GM23248 (cell line): ENCODE measurements around the gene AP3B1. TPM values are rescaled to one million over a fixed set of nuclear protein-coding genes. Genes with fewer than 3 reads are reported as not detected.

Experiments used
- DNase-seq: peaks from one replicate; pipeline ENCODE4 v3.0.0-alpha.2; 2015
- H2AFZ ChIP-seq: fragments of 200-600 bp; sonication (generic); 2 replicates; pipeline ENCODE4 v1.6.1; 2016; ENCODE audit warnings: antibody characterized with exemption
- H3F3A ChIP-seq: fragments of 200-600 bp; sonication (generic); 2 replicates; pipeline ENCODE4 v1.6.1; 2016; ENCODE audit warnings: mild to moderate bottlenecking, antibody characterized with exemption, mixed run types; ENCODE audit not compliant: insufficient read depth
- H3K27ac ChIP-seq: fragments of 200-600 bp; sonication (generic); 2 replicates; pipeline ENCODE4 v1.5.1; 2016; ENCODE audit warnings: mild to moderate bottlenecking
- H3K27me3 ChIP-seq: fragments of 200-600 bp; sonication (generic); replicated peaks from 2 replicates; pipeline ENCODE4 v1.6.1; 2016; ENCODE audit warnings: mild to moderate bottlenecking; ENCODE audit not compliant: insufficient read depth
- H3K36me3 ChIP-seq: fragments of 200-600 bp; sonication (generic); 2 replicates; pipeline ENCODE4 v1.6.1; 2016; ENCODE audit warnings: low read depth, mild to moderate bottlenecking
- H3K4me1 ChIP-seq: fragments of 200-600 bp; sonication (generic); 2 replicates; pipeline ENCODE4 v1.6.1; 2016; ENCODE audit warnings: mild to moderate bottlenecking; ENCODE audit not compliant: insufficient read depth
- H3K4me2 ChIP-seq: fragments of 200-600 bp; sonication (generic); one replicate; pipeline ENCODE4 v1.6.1; 2016; ENCODE audit warnings: mild to moderate bottlenecking; ENCODE audit not compliant: unreplicated experiment
- H3K4me3 ChIP-seq: fragments of 200-600 bp; sonication (generic); 2 replicates; pipeline ENCODE4 v1.5.1; 2016; ENCODE audit warnings: mild to moderate bottlenecking
- H3K79me2 ChIP-seq: fragments of 200-600 bp; sonication (generic); 2 replicates; pipeline ENCODE4 v1.6.1; 2016; ENCODE audit warnings: mild to moderate bottlenecking; ENCODE audit not compliant: insufficient read depth
- H3K9ac ChIP-seq: fragments of 200-600 bp; sonication (generic); 2 replicates; pipeline ENCODE4 v1.6.1; 2016; ENCODE audit warnings: mild to moderate bottlenecking
- H3K9me2 ChIP-seq: fragments of 200-600 bp; sonication (generic); 2 replicates; pipeline ENCODE4 v1.6.1; 2016; ENCODE audit warnings: mixed run types, mild to moderate bottlenecking, moderate library complexity; ENCODE audit not compliant: insufficient read depth
- H3K9me3 ChIP-seq: fragments of 200-600 bp; sonication (generic); one replicate; pipeline ENCODE4 v1.6.1; 2017; ENCODE audit warnings: low read depth
- H4K20me1 ChIP-seq: fragments of 200-600 bp; sonication (generic); 2 replicates; pipeline ENCODE4 v1.6.0; 2016; ENCODE audit not compliant: insufficient read depth
- EZH2 ChIP-seq: fragments of 200-600 bp; sonication (generic); IDR thresholded peaks from 2 replicates; pipeline ENCODE4 v1.6.1; 2018; ENCODE audit warnings: antibody characterized with exemption, mild to moderate bottlenecking; ENCODE audit not compliant: insufficient read depth, poor library complexity, severe bottlenecking
- EZH2phosphoT487 ChIP-seq: fragments of 200-600 bp; sonication (generic); IDR thresholded peaks from 2 replicates; pipeline ENCODE4 v1.6.1; 2018; ENCODE audit warnings: antibody characterized with exemption, moderate library complexity, mild to moderate bottlenecking, low read depth; ENCODE audit not compliant: insufficient read depth
- WGBS, 2 experiments: methylation state at CpG; one replicate each; pipeline ENCODE4 v1.1.6; 2015 to 2017; ENCODE audit warnings: low lambda C conversion rate in 2 of 2, low coverage in 1 of 2; ENCODE audit errors: missing lambda C conversion rate in 2 of 2; 5-methylcytosine and 5-hydroxymethylcytosine counted together
- in situ Hi-C: fragments of 300-500 bp; cut with MboI; formaldehyde crosslinking; loops from 2 replicates; pipeline ENCODE4 v1.15.0; 2020
- polyA plus RNA-seq: library from polyadenylated mRNA; unstranded; fragments of >200 nt; fragmentation: Nextera tagmentation; extraction: Ambion mirVana; gene quantifications from 2 replicates; pipeline ENCODE4 v1.2.1, GENCODE V29; 2016
- total RNA-seq: library from RNA; depleted of rRNA; stranded (reverse); fragments of >200 nt; shearing (Covaris generic); gene quantifications from 2 replicates; pipeline ENCODE4 v1.2.3, GENCODE V29; 2014

The AP3B1 gene
- total and polyA plus RNA-seq, 2 experiments from 2014 or later, result 40.3 to 49.7 TPM

GRCh38 chr5:78000191-78000590 is 294.3 kb downstream of the AP3B1 start:
- Histone ChIP-seq H3K9me2 (no peaks in the 10 kb centered on the region), H3K9ac (no peak overlapping the region), H3F3A (no peaks in the 10 kb centered on the region), H3K36me3 (0 out of 2 replicates have a peak, but pooled peaks cover 3% of the 10 kb centered on the region), H3K27ac (no peak overlapping the region), H2AFZ (no peak overlapping the region), H3K27me3 (no peaks in the 10 kb centered on the region), H3K79me2 (no peaks in the 10 kb centered on the region), H3K4me3 (no peak overlapping the region), H3K9me3 (no peaks in the 10 kb centered on the region), H3K4me1 (peaks cover 8% of the 10 kb centered on the region), H4K20me1 (no peaks in the 10 kb centered on the region), H3K4me2 (no peak overlapping the region)
- no peak for TF ChIP-seq EZH2
- no peak for TF ChIP-seq EZH2phosphoT487
- DNase-seq, result no peak
- in situ Hi-C loops, result loop anchor here (10.0 kb wide), 1 partner anchor 125 kb away; no protein-coding TSS in a partner anchor
- WGBS, 2 experiments, result 81 to 86% methylated on average over 6 of the region's 6 CpGs

GRCh38 chr5:77999399-77999798 is 295.1 kb downstream of the AP3B1 start:
- H3K4me1 ChIP-seq, result no peaks in the 10 kb centered on the region
- no peak overlapping the region for H3K4me2 ChIP-seq
- H3K79me2 ChIP-seq, result no peaks in the 10 kb centered on the region

GRCh38 chr5:77996943-77997342 is 297.6 kb downstream of the AP3B1 start:
- TF ChIP-seq EZH2phosphoT487, result no peak
- no peak for TF ChIP-seq EZH2

More at GRCh38 chr5:77999399-77999798, 295.1 kb downstream of the AP3B1 start:
- no peak overlapping the region for H3K9ac ChIP-seq
- no peaks in the 10 kb centered on the region for H4K20me1 ChIP-seq
- no peak overlapping the region for H3K4me3 ChIP-seq
- no peak for TF ChIP-seq EZH2
- TF ChIP-seq EZH2phosphoT487, result no peak
- in situ Hi-C loops, result no loop called here
- no peak overlapping the region for H3K27ac ChIP-seq
- H3K36me3 ChIP-seq, result 0 out of 2 replicates have a peak, but pooled peaks cover 3% of the 10 kb centered on the region
- no peaks in the 10 kb centered on the region for H3K27me3 ChIP-seq
- DNase-seq, result no peak
- no peaks in the 10 kb centered on the region for H3F3A ChIP-seq
- no peaks in the 10 kb centered on the region for H3K9me2 ChIP-seq
- H2AFZ ChIP-seq, result no peak overlapping the region
- WGBS, 2 experiments, result 96 to 99% methylated on average over 7 of the region's 7 CpGs
- H3K9me3 ChIP-seq, result no peaks in the 10 kb centered on the region

GRCh38 chr5:77995793-77996409 is 298.6 kb downstream of the AP3B1 start:
- Histone ChIP-seq H3K4me1 (no peaks in the 10 kb centered on the region), H3K4me2 (no peak overlapping the region), H3K9ac (no peak overlapping the region), H3K79me2 (no peaks in the 10 kb centered on the region), H3K9me3 (no peaks in the 10 kb centered on the region), H3F3A (no peaks in the 10 kb centered on the region), H3K27ac (no peak overlapping the region), H3K9me2 (no peaks in the 10 kb centered on the region), H3K4me3 (no peak overlapping the region), H4K20me1 (no peaks in the 10 kb centered on the region), H3K27me3 (no peaks in the 10 kb centered on the region), H2AFZ (no peak overlapping the region), H3K36me3 (no peaks in the 10 kb centered on the region)
- DNase-seq, result no peak
- in situ Hi-C loops, result no loop called here
- TF ChIP-seq EZH2, result no peak
- TF ChIP-seq EZH2phosphoT487, result no peak
- WGBS, 2 experiments, result 94 to 97% methylated on average over 12 of the region's 12 CpGs

More at GRCh38 chr5:77996943-77997342, 297.6 kb downstream of the AP3B1 start:
- 86 to 89% methylated on average over 3 of the region's 3 CpGs for WGBS, 2 experiments
- H2AFZ ChIP-seq, result no peak overlapping the region
- H3K4me1 ChIP-seq, result no peaks in the 10 kb centered on the region
- no peak overlapping the region for H3K9ac ChIP-seq
- no peaks in the 10 kb centered on the region for H3K27me3 ChIP-seq
- no peak overlapping the region for H3K4me3 ChIP-seq
- DNase-seq, result no peak
- H3F3A ChIP-seq, result no peaks in the 10 kb centered on the region
- no peaks in the 10 kb centered on the region for H3K9me2 ChIP-seq
- no peaks in the 10 kb centered on the region for H3K9me3 ChIP-seq
- H3K79me2 ChIP-seq, result no peaks in the 10 kb centered on the region
- in situ Hi-C loops, result no loop called here
- H3K27ac ChIP-seq, result no peak overlapping the region
- H4K20me1 ChIP-seq, result no peaks in the 10 kb centered on the region
- H3K4me2 ChIP-seq, result no peak overlapping the region
- H3K36me3 ChIP-seq, result no peaks in the 10 kb centered on the region

- WGBS, 2 experiments, result 63 to 66% methylated on average over 3 of the region's 3 CpGs
- no peaks in the 10 kb centered on the region for H3K9me2 ChIP-seq
Observed at GRCh38 chr5:77994943-77995342, 299.6 kb downstream of the AP3B1 start.

More at GRCh38 chr5:77994943-77995342, 299.6 kb downstream of the AP3B1 start:
- no peaks in the 10 kb centered on the region for H4K20me1 ChIP-seq
- H3K27ac ChIP-seq, result no peak overlapping the region
- H3K9me3 ChIP-seq, result no peaks in the 10 kb centered on the region
- TF ChIP-seq EZH2phosphoT487, result no peak
- TF ChIP-seq EZH2, result no peak
- no peaks in the 10 kb centered on the region for H3K79me2 ChIP-seq
- H3F3A ChIP-seq, result no peaks in the 10 kb centered on the region
- no peak for DNase-seq
- H3K4me2 ChIP-seq, result no peak overlapping the region
- H3K27me3 ChIP-seq, result no peaks in the 10 kb centered on the region
- in situ Hi-C loops, result no loop called here
- no peak overlapping the region for H2AFZ ChIP-seq
- H3K4me1 ChIP-seq, result no peaks in the 10 kb centered on the region
- no peak overlapping the region for H3K4me3 ChIP-seq
- H3K36me3 ChIP-seq, result no peaks in the 10 kb centered on the region
- H3K9ac ChIP-seq, result no peak overlapping the region
